GM11168 (cell line): ENCODE data around the gene MRC2.

Experiments used
- in situ Hi-C: fragments of 300-500 bp; cut with MboI; formaldehyde crosslinking; loops from one replicate; pipeline ENCODE4 v1.12.0; 2022; ENCODE audit warnings: low sequenced_read_pairs; ENCODE audit not compliant: unreplicated experiment

Gene MRC2

GRCh38 chr17:62712171-62712581 lies 84.7 kb downstream of the MRC2 start:
- in situ Hi-C loops = loop anchor here (5.0 to 25.0 kb wide), 2 partner anchors 260 to 700 kb away; no protein-coding TSS in a partner anchor

GRCh38 chr17:62713086-62713881 lies 85.8 kb downstream of the MRC2 start:
- in situ Hi-C loops = loop anchor here (5.0 to 25.0 kb wide), 2 partner anchors 259 to 699 kb away; no protein-coding TSS in a partner anchor

- in situ Hi-C loops = loop anchor here (5.0 to 25.0 kb wide), 2 partner anchors 258 to 698 kb away; no protein-coding TSS in a partner anchor
Measured at GRCh38 chr17:62714016-62714777, 86.7 kb downstream of the MRC2 start.

- in situ Hi-C loops = loop anchor here (25.0 kb wide), 1 partner anchor 696 kb away; no protein-coding TSS in a partner anchor
Measured at GRCh38 chr17:62715882-62716390, 88.5 kb downstream of the MRC2 start.

GRCh38 chr17:62716834-62717588 lies 89.5 kb downstream of the MRC2 start:
- in situ Hi-C loops = loop anchor here (25.0 kb wide), 1 partner anchor 695 kb away; no protein-coding TSS in a partner anchor

GRCh38 chr17:62717589-62717855 lies 90.1 kb downstream of the MRC2 start:
- in situ Hi-C loops = loop anchor here (25.0 kb wide), 1 partner anchor 695 kb away; no protein-coding TSS in a partner anchor

GRCh38 chr17:62717889-62718288 lies 90.4 kb downstream of the MRC2 start:
- in situ Hi-C loops = loop anchor here (25.0 kb wide), 1 partner anchor 694 kb away; no protein-coding TSS in a partner anchor

GRCh38 chr17:62718429-62718828 lies 91.0 kb downstream of the MRC2 start:
- in situ Hi-C loops = loop anchor here (25.0 kb wide), 1 partner anchor 694 kb away; no protein-coding TSS in a partner anchor

- in situ Hi-C loops = loop anchor here (25.0 kb wide), 1 partner anchor 693 kb away; no protein-coding TSS in a partner anchor
Measured at GRCh38 chr17:62719586-62719985, 92.1 kb downstream of the MRC2 start.

- in situ Hi-C loops = loop anchor here (25.0 kb wide), 1 partner anchor 692 kb away; no protein-coding TSS in a partner anchor
Measured at GRCh38 chr17:62720126-62720850, 92.8 kb downstream of the MRC2 start.

GRCh38 chr17:62722625-62723024 lies 95.2 kb downstream of the MRC2 start:
- in situ Hi-C loops = loop anchor here (25.0 kb wide), 1 partner anchor 690 kb away; no protein-coding TSS in a partner anchor

GRCh38 chr17:62723842-62724241 lies 96.4 kb downstream of the MRC2 start:
- in situ Hi-C loops = loop anchor here (25.0 kb wide), 1 partner anchor 688 kb away; no protein-coding TSS in a partner anchor

GRCh38 chr17:62724398-62725146 lies 97.1 kb downstream of the MRC2 start:
- in situ Hi-C loops = loop anchor here (25.0 kb wide), 1 partner anchor 688 kb away; no protein-coding TSS in a partner anchor

- in situ Hi-C loops = no loop called here
Measured at GRCh38 chr17:62725791-62726249, 98.3 kb downstream of the MRC2 start.

- in situ Hi-C loops = no loop called here
Measured at GRCh38 chr17:62727916-62728672, 100.6 kb downstream of the MRC2 start.

GRCh38 chr17:62732125-62732524 lies 104.7 kb downstream of the MRC2 start:
- in situ Hi-C loops = no loop called here

- in situ Hi-C loops = no loop called here
Measured at GRCh38 chr17:62735044-62735651, 107.7 kb downstream of the MRC2 start.
